ENCODE data around the gene CGGBP1.

The CGGBP1 gene

DNA sequence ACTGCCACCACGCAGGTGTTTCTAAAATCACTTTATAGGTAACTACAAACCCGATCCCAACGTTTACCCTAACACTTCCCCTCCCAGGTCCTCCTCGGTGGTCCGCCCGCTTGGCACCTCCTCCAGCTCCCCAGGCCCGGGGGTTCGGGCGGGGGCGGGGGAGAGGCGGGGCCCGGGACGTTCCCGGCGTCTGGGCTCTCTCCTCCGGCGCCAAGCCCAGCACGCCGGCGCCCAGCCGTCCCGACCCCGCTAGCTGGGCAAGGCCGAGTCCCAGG, 562 bp downstream of the CGGBP1 start:
- TF ChIP-seq, protein P1, sequence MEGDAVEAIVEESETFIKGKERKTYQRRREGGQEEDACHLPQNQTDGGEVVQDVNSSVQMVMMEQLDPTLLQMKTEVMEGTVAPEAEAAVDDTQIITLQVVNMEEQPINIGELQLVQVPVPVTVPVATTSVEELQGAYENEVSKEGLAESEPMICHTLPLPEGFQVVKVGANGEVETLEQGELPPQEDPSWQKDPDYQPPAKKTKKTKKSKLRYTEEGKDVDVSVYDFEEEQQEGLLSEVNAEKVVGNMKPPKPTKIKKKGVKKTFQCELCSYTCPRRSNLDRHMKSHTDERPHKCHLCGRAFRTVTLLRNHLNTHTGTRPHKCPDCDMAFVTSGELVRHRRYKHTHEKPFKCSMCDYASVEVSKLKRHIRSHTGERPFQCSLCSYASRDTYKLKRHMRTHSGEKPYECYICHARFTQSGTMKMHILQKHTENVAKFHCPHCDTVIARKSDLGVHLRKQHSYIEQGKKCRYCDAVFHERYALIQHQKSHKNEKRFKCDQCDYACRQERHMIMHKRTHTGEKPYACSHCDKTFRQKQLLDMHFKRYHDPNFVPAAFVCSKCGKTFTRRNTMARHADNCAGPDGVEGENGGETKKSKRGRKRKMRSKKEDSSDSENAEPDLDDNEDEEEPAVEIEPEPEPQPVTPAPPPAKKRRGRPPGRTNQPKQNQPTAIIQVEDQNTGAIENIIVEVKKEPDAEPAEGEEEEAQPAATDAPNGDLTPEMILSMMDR (conservative IDR thresholded peaks at IDR 0.05; ENCODE audit: low read depth, low read length), result no peak
- H3K4me3 ChIP-seq (ENCODE audit: low read length), result peak overlapping the region; percentile 80
- DNase-seq (ENCODE audit: low read depth), result no peak

DNA sequence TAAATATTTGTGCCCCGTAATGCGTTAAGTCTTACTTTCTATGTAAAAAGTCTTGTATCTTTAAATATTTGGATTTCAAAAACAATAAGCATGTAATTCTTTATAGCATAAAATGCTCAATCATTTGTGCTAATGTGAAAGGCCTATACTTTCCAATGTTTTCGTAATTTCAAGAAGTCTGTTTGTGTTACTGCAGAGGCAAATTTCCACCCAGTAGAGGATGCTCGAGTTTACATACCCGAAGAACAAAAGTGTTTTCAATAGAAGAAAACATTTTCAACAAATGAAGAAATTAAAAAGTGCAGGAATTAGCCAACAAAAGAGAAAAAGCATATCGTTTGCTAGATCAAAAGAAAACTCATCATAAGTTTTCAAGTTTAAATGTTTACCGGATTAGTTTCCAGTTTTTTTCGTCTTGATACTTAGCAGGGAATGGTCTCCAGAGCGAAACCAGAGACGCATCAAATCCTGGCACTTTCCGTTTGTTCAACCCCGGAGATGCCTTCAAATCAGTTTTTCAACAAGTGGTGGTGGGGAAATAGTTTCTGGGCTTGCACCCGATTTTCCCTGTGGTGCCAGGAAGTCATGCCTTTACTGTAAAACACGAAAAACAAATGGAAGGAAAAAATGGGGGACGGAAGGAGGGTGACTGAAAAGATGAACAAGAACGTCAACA, 1.0 kb downstream of the CGGBP1 start:
- DNase-seq (ENCODE audit: low read depth), result no peak
- peak overlapping the region; percentile 80 for H3K4me3 ChIP-seq (ENCODE audit: low read length)
- TF ChIP-seq, protein P1 (conservative IDR thresholded peaks at IDR 0.05; ENCODE audit: low read depth, low read length), result peak; percentile 27

DNA sequence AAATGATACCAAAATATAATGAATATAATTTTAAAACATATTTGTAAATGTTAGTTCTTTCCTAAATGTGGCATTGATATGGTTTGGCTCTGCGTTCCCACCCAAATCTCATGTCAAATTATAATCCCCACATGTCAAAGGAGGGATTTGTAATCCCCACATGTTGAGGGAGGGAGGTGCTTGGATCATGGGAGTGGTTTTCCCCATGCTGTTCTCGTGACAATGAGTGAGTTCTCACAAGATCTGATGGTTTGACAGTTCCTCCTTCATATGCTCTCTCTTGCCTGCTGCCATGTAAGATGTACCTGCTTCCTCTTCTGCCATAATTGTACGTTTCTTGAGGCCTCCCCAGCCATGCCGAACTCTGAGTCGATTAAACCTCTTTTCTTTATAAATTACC, 12.0 kb downstream of the CGGBP1 start:
- H3K4me3 ChIP-seq (ENCODE audit: low read length), result no peak overlapping the region
- TF ChIP-seq, protein P1 (conservative IDR thresholded peaks at IDR 0.05; ENCODE audit: low read depth, low read length), result no peak
- no peak for DNase-seq (ENCODE audit: low read depth)

DNA sequence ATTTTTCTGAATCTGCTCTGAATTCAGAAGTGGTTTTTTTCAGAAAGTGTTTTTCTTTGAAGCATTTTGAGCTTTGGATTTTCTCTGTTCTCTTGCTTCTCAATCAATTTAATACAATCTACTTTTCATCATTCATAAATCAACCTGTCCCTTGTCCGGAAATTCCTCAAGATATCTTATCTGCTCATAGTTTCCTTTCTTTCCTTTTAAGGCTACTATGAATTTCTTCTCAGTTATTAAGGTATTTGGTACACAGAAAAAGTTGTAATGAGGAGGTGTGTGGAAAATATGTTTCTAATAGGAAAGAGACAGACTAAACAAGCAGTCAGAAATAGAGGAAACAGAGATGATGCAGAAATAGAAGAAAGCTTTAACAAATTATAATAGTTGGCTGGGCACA, 14.4 kb downstream of the CGGBP1 start:
- DNase-seq (ENCODE audit: low read depth), result no peak
- TF ChIP-seq, protein P1 (conservative IDR thresholded peaks at IDR 0.05; ENCODE audit: low read depth, low read length), result no peak
- no peak overlapping the region for H3K4me3 ChIP-seq (ENCODE audit: low read length)

DNA sequence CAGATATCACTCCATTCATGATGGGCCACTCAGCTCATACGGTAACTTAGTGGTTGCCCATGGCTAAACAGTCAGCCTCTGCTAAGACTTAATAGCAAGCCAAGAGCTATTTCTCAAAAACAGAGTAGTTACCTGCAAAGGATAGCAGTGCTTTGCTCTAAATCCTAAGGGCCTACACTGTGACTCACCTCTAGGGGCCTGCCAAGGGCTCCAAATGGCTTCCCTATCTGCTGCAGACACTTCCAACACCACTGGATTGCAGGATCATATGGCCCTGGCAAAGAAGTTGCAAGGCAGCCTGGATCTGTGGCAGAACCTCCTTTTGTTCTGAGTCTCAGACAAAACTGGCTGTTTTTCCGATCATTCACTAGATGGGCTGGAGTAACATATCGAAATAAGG, 17.8 kb downstream of the CGGBP1 start:
- TF ChIP-seq, protein P1 (conservative IDR thresholded peaks at IDR 0.05; ENCODE audit: low read depth, low read length), result no peak
- no peak for DNase-seq (ENCODE audit: low read depth)
- no peak overlapping the region for H3K4me3 ChIP-seq (ENCODE audit: low read length)

DNA sequence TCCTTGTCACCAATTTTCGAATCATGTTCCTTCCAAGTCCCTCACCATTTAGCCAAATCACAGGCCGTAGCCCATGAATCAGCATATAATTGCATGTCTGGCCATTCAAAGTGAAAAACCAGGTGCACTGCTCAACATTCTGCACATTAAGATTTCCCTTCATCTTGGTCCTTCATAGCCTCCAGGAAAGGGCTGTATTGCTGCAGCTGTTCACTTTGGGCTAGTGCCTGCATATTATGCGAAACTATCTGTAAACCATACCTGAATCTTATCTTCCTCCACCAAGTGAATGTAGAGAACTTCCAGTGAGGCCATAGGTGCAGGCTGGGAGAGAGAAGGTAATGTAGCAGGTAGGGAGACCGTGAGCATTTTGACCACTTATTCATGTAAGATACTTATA, 18.3 kb downstream of the CGGBP1 start:
- TF ChIP-seq, protein P1 (conservative IDR thresholded peaks at IDR 0.05; ENCODE audit: low read depth, low read length), result no peak
- no peak for DNase-seq (ENCODE audit: low read depth)
- no peak overlapping the region for H3K4me3 ChIP-seq (ENCODE audit: low read length)

DNA sequence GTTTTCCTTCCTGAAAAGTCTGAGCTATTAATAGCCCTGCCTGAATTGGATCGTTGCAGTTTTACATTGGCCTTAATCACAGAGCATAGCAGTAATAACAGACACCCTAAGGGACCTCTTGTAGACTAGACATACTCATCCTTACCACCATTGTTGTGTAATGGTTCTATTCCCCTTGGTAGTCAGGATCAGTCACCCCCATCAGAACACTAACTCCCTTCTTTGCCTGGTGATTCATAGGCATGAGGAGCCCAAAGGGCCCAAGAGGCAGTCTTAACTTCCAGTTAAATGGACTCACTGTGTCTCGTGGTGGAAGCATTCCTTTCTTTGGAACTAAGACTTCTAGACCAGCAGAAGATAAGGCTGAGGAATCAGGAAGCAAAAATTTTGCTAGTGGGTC, 20.2 kb downstream of the CGGBP1 start:
- no peak for DNase-seq (ENCODE audit: low read depth)
- TF ChIP-seq, protein P1 (conservative IDR thresholded peaks at IDR 0.05; ENCODE audit: low read depth, low read length), result no peak

More for the DNA sequence above, 20.2 kb downstream of the CGGBP1 start:
- no peak overlapping the region for H3K4me3 ChIP-seq (ENCODE audit: low read length)

All from retinal pigment epithelial cell (primary cell).